Lung (tissue), 12 donors: ENCODE data around the gene LUC7L. TPM values are rescaled to one million over a fixed set of nuclear protein-coding genes. Genes with fewer than 3 reads are reported as not detected.
A peak's percentile ranks its signal among the peaks of the same experiment; 100 is the strongest.

ENCODE experiments used
- ATAC-seq: fragments of 200-7000 bp; cut with Tn5 transposase; one replicate; pipeline ENCODE4 v1.9.1; 2020; ENCODE audit warnings: moderate number of reproducible peaks; ENCODE audit not compliant: insufficient read depth, low FRiP score
- DNase-seq, 3 donors: peaks; one replicate each; pipeline ENCODE4 v3.0.0-alpha.2; 2013 to 2017
- H3K27ac ChIP-seq, 2 donors: one replicate each; pipeline ENCODE4 v1.5.1; 2013; ENCODE audit warnings: mild to moderate bottlenecking in 2 of 2, moderate library complexity in 2 of 2, control low read depth in 1 of 2, inconsistent platforms in 1 of 2, low read depth in 1 of 2, low read length in 1 of 2
- H3K27me3 ChIP-seq, 3 donors: one replicate each; pipeline ENCODE4 v1.5.1; 2013; ENCODE audit warnings: low read length in 2 of 3; ENCODE audit not compliant: control insufficient read depth in 3 of 3, insufficient read depth in 3 of 3
- H3K36me3 ChIP-seq, 4 donors: one replicate each; pipeline ENCODE4 v1.5.1; 2013; ENCODE audit warnings: low read length in 4 of 4, mild to moderate bottlenecking in 1 of 4, moderate library complexity in 1 of 4; ENCODE audit not compliant: control insufficient read depth in 4 of 4, insufficient read depth in 4 of 4
- H3K4me1 ChIP-seq, 5 donors: one replicate each; pipeline ENCODE4 v1.5.1; 2013; ENCODE audit warnings: low read length in 5 of 5, mild to moderate bottlenecking in 2 of 5, moderate library complexity in 1 of 5; ENCODE audit not compliant: control insufficient read depth in 5 of 5, insufficient read depth in 5 of 5
- H3K4me3 ChIP-seq: one replicate; pipeline ENCODE4 v1.5.1; 2013; ENCODE audit warnings: mild to moderate bottlenecking, control low read depth, moderate library complexity
- H3K9ac ChIP-seq, 2 donors: one replicate each; pipeline ENCODE4 v1.5.1; 2013; ENCODE audit warnings: low read length in 2 of 2, control low read depth in 1 of 2; ENCODE audit not compliant: insufficient read depth in 1 of 2
- H3K9me3 ChIP-seq, 4 donors: one replicate each; pipeline ENCODE4 v1.5.1; 2013; ENCODE audit warnings: low read length in 3 of 4, mild to moderate bottlenecking in 1 of 4, moderate library complexity in 1 of 4; ENCODE audit not compliant: control insufficient read depth in 4 of 4, insufficient read depth in 3 of 4
- WGBS, 2 donors: extraction: QIAGEN DNeasy Blood & Tissue Kit; methylation state at CpG; one replicate each; pipeline ENCODE4 v1.1.7; 2013; 5-methylcytosine and 5-hydroxymethylcytosine counted together
- polyA plus RNA-seq, 2 donors: library from polyadenylated mRNA; stranded (reverse); fragments of 200-250 nt; gene quantifications; one replicate each; pipeline ENCODE4 v1.2.1, GENCODE V29; 2013
- total RNA-seq, 2 donors: library from RNA; depleted of rRNA in 1 of 2; stranded (reverse); fragments of >200 nt in 1 of 2; gene quantifications; one replicate each; pipeline ENCODE4 v1.2.1, GENCODE V29; 2014 to 2021
- TF ChIP-seq, protein P1 (sequence below): IDR thresholded peaks from 2 replicates; pipeline ENCODE4 v1.5.1; 2012; ENCODE audit warnings: mild to moderate bottlenecking; ENCODE audit errors: control extremely low read depth, extremely low read depth
- donor health status: control.
- donor health status: control.
- donor health status: Bipolar disorder and iron deficiency.
- donor health status: healthy.
- donor health status: DM: yes; HTN: yes; CAD: no.

Gene LUC7L
- total and polyA plus RNA-seq, 4 donors = 35.2 to 115 (median 80.8) TPM

DNA sequence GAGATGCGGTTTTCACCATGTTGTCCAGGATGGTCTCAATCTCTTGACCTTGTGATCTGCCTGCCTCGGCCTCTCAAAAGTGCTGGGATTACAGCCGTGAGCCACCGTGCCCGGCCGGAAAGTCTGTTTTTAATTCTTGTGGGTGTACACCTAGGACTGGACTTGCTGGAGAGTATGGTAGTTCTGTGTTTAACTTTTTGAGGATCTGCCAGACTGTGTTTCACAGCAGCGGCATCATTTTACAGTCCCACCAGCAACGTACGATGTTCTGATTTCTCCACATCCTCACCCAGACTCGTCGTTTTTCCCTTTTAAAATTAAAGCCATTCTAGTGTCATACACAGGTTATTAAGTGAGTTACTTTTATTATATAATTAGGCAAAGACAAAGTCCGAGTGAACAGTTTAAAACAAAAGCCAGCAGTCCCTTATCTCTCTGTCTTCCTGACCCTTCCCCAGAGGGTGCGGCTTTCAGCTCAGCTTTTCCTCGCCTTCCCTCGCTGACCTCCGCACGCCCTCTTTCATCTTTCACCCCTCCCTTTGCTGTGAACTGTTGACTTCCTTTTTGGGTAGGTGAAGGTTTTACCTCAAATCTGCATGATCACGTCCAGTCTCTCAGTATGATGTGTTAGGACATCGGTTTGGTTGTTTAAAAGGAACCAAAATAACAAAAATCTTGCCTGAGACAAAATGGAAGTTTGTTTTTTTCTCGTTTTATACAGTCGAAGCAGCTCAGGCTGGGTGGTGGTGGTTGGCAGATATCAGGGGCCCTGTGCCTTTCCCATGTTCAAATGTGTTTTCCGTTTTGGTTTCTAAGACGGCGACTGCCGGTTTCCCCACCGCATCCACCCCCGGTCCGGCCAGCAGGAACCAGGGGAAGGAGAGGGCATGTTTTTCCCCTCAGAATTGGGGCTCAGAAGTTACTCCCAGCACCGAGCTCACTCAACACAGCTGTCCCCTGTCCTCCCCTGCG lies 23.4 kb upstream of the LUC7L start:
- Histone ChIP-seq H3K9ac (peak overlapping the region in 1 of 2 donors; percentile 2), H3K4me1 (peaks cover 0 to 5% (median 0%) of the 10 kb centered on the region in 5 donors), H3K36me3 (peaks cover 0 to 14% (median 9%) of the 10 kb centered on the region in 4 donors), H3K4me3 (no peak overlapping the region), H3K27me3 (no peaks in the 10 kb centered on the region), H3K27ac (peak overlapping the region in 1 of 2 donors; percentile 24), H3K9me3 (no peaks in the 10 kb centered on the region)
- WGBS, 2 donors = 42 to 48% methylated on average over 30 of the region's 30 CpGs
- ATAC-seq (no peak), DNase-seq (peak in 2 of 3 donors; percentile 28 to 35)
- TF ChIP-seq, protein P1, sequence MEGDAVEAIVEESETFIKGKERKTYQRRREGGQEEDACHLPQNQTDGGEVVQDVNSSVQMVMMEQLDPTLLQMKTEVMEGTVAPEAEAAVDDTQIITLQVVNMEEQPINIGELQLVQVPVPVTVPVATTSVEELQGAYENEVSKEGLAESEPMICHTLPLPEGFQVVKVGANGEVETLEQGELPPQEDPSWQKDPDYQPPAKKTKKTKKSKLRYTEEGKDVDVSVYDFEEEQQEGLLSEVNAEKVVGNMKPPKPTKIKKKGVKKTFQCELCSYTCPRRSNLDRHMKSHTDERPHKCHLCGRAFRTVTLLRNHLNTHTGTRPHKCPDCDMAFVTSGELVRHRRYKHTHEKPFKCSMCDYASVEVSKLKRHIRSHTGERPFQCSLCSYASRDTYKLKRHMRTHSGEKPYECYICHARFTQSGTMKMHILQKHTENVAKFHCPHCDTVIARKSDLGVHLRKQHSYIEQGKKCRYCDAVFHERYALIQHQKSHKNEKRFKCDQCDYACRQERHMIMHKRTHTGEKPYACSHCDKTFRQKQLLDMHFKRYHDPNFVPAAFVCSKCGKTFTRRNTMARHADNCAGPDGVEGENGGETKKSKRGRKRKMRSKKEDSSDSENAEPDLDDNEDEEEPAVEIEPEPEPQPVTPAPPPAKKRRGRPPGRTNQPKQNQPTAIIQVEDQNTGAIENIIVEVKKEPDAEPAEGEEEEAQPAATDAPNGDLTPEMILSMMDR = no peak

DNA sequence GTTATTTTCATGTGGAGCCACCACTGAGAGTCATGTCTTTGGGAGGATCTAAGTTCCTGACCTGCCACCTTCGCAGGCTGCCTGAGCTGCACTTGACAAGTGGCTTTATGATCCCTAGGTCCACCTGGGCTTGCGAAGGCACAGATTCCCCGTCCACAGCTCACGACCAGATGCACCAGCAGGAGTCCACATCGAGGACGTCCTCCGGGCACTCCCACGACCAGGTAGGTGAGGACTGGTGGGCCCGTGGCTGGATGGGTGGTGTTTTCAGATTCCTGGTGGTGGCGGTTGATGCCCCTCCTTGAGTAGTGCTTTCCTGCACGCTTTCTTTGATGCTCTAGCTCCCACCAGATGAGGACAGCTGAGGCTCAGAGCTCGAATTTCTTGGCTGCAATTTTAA lies 20.2 kb upstream of the LUC7L start:
- WGBS, 2 donors = 91 to 93% methylated on average over 12 of the region's 12 CpGs
- H3K27ac ChIP-seq = no peak overlapping the region
- DNase-seq = no peak

DNA sequence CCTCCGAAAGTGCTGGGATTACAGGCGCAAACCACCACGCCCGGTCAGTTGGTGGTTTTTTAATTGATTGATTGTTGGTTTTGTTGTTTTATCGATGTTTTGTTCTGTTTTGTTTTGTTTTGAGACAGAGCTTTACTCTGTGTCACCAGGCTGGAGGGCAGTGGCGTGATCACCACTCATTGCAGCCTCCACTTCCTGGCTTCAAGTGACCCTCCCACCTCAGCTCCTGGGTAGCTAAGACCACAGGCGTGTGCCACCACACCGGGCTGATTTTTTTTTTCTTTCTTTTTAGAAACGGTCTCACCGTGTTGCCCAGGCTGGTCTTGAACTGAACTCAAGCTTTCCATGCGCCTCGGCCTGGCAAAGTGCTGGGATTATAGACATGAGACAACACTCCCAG lies 17.8 kb upstream of the LUC7L start:
- DNase-seq (no peak), ATAC-seq (no peak)
- H3K27ac ChIP-seq = no peak overlapping the region
- no peaks in the 10 kb centered on the region for H3K27me3 ChIP-seq
- H3K4me3 ChIP-seq = no peak overlapping the region
- H3K9ac ChIP-seq = no peak overlapping the region
- no peaks in the 10 kb centered on the region for H3K9me3 ChIP-seq
- TF ChIP-seq, protein P1 = no peak
- H3K4me1 ChIP-seq = peaks cover 0 to 2% (median 0%) of the 10 kb centered on the region in 5 donors
- H3K36me3 ChIP-seq = peaks cover 0 to 7% (median 1%) of the 10 kb centered on the region in 4 donors
- WGBS, 2 donors = 94% methylated on average over 12 of the region's 12 CpGs

More for the DNA sequence above, 20.2 kb upstream of the LUC7L start:
- peaks cover 0 to 5% (median 0%) of the 10 kb centered on the region in 5 donors for H3K4me1 ChIP-seq
- TF ChIP-seq, protein P1 = no peak
- no peak overlapping the region for H3K4me3 ChIP-seq
- peaks cover 0 to 12% (median 3%) of the 10 kb centered on the region in 4 donors for H3K36me3 ChIP-seq
- no peak overlapping the region for H3K9ac ChIP-seq
- no peaks in the 10 kb centered on the region for H3K9me3 ChIP-seq
- H3K27me3 ChIP-seq = no peaks in the 10 kb centered on the region
- ATAC-seq = no peak
